Stimulated activated CD4-positive, alpha-beta T cell treated with anti-CD3 and anti-CD28 coated beads, Interleukin-2, amount 100 ng/mL, for 48 hours (primary cell): ENCODE data around the gene MEF2C.

ENCODE experiments used
- DNase-seq, 2 donors: peaks; one replicate each; pipeline ENCODE4 v3.0.0-alpha.2; 2020

MEF2C gene

DNA sequence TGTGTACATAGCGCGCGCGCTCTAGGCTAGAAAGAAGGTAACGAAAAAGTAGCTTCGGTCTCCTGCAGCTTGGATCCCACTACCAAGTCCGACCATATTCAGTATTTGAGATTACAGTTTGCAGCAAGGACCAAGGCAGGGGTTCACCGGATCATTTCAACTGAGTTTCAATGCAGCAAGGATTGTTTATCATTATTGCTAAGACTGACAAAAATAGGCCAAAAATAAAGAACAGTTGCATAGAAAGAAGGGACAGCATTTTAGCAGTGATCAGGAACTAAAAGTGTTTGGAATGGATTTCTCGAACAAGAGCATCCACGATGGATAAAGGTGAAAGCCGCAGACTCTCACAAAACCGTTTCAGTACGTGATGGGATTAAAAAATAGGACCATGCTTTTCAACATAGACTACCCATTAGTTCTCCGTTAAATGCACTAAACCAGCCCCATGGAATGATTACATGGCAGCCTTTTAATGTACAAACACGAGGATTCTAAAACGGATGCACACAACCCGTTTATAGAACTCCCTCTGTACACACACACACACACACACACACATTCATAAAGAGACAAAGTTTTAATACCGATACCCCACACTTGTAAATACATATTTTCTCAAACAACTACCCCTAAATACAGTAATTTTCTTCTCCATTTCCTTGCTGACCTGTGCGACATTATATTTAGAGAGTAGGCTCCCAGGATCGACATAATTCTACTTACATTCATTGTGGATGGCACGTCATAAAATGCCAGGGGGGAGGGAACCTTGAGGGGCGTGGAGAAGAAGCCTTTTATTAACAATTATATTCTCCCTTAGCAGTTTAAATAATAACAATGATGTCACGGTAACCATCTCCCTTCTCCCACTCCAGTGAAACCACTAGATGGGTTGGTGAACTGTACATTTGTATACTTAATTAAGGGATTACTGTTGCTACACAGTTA, 197.1 kb downstream of the MEF2C start:
- no peak for DNase-seq

DNA sequence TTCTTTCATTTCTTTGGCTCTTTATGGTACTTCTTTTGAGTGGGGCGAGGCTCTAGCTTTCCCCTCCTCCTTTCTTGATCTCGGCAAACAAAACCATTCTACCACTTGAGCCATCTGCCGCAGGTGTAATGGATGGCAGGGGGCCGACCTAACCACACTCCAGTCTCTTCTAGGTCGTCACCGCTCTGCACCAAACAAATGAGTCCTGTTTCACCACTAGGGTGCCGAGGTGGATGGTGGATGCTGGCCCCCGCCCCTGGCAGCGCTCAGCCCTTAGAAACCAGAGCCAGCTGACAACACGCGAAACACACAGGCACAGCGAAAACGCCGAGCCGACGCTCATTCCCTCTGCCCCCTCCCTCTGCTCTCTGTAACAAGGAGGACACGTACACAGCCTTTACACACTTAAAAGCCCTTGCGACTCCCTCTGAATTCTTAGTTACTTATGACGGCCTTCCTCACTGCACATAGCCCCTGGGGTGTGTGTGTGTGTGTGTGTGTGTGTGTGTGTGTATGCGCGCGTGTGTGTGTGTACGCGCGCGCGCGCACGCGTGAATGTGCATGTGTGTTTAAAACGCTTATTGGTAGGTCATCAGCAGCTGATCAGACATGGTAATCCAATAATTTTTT, 199.4 kb downstream of the MEF2C start:
- no peak for DNase-seq

DNA sequence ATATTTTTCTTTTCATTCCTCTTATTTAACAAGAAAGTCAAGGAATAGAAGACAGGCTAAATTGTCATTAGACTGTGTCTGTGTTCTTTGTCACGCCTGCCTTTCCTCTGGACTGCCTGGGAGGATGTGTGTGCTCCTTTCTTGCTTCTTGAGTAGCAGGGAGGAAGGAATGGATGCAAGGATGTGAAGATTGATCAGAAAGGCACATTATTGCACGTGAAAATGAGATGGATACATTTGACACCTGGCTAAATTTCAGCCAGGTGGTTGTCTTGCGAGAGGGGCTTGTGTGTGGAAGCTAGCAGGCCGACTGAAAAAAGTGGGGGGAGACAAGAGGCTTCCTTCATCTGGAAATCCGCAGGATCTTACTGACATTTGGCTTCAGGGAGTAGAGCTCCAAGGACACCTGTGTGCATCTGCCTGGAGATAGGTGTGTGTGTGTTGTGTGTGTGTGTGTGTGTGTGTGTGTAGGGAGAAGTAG, 200.1 kb downstream of the MEF2C start:
- no peak for DNase-seq

DNA sequence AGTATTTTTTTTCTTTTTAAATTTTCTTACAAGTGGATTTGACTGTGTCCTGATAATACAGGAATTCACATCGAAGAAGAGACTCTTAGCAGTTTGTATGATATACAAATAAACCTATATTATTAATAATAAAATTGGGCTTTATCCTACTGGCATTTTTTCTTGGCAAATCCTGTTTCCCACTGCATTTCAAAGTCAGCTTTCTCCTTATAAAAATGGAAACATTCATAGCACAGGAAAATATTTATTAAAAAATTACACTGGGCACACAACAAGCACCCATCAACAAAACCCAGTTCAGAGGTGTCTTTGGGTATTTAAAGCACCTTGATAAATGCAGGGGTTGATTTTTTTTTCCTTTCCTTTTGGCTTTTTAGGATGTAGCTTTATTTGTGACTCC, 200.9 kb downstream of the MEF2C start:
- no peak for DNase-seq

DNA sequence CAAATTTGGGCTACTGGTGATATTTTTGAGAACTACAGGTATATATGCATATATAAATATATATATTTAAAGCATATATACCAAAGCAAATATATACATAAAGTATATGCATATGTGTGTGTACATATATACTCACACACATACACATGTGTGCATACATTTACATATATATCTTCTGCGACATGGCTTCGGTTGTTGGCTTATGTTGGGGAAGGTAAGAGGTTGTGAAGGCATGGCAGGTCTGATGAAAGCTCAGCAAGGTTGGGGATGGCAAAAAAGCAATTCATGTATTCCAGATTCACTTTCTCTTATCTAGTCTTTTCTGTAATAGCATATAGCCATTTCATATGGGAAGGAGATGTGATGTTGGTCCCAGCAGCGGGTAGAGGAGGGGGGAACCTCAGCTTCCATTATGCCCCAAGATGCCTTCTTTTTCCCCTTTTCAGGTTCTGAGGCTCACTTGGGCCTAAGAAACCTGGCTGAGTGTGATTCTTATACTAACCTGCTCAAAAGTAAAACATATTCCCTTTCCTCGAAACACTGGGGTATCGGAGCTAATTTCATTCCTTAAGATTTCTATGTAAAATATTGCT, 201.7 kb downstream of the MEF2C start:
- DNase-seq = no peak

DNA sequence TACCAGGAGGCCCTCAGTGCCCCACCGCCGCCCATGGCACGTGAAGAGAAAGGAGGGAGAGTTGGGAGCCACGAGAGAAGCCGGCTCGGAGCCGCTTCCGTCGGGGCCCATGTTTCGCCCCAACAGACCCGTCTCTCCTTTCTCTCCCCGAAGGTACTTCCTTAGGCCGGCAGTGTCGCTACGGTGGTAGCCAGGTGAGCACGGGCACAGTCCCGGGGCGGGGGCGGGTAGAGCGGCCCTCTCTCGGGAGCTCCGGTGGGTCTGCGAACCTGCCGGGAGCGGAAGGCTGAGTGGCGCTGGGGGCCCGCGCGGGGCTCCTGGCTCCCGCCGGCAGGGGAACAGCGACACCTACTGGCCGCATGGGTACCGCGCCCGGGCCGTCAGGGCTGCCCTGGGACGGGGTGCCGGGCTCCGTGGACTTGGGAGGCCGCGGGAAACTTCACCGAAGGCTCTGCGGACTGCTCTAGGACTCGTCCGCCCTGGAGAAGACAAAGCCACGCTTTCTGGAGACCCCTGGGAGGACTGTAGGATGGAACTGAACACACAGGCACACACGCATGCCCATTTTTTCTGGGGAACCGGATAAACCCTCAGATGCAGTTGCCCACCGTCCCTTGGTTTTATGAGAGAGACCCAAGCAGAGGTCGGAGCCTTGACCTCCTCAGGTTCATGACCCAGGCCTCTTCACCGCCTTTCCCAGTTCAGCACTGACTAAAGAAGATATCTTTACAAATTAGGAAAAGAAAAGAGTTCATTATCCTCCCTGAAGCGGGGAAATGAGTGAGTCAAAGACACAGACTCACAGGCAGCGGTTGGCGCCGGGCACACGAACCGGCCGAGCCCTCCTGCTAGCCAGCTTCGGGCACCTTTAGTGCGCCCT, 202.5 kb downstream of the MEF2C start:
- DNase-seq = peak; percentile 78 to 88

DNA sequence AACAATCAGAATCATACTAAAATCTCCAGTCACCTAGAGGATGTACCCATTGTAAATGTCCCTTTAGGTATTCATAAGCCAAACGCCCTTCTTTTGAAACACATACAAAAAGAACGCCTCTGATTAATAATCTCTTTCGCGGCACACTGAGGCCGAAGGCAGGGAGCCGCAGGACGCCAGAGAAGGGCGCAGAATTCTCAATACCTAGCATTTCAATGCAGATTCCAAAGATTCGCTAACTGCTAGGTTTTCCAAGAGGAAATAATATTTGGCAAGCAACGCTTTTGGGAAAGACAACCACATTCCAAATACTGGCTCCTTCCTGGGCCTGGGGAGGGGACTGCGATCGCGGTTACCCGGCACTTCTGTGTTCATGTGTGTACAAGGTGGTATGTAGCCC, 203.3 kb downstream of the MEF2C start:
- no peak for DNase-seq

DNA sequence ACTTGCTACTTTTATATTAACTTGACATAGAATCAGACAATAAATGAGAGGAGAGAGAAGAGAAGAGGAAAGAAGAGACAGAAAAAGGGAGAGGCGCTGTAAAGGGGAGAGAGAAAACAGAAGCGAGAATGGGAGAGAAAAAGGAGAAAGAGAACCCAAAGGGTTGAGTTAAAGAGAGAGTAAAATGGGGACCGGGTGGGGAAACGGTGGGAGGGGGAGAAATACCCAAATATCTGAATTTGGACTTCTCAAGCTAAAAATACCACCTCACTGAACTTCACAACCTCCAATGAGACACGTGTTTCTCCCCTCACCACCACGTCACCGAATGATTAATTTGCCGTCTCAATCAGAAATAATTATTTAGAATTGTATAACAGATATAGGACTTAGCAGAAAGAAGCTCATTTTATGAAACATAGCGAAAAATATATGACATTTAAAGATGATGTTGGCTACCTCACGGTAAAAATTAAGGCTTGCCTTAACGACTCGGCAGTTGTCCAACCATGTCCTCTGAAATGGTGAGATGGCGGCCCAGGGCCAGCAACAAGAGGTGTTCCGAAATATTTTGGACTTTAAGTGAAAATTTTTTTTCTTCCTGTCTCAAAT, 204.1 kb downstream of the MEF2C start:
- DNase-seq = no peak

DNA sequence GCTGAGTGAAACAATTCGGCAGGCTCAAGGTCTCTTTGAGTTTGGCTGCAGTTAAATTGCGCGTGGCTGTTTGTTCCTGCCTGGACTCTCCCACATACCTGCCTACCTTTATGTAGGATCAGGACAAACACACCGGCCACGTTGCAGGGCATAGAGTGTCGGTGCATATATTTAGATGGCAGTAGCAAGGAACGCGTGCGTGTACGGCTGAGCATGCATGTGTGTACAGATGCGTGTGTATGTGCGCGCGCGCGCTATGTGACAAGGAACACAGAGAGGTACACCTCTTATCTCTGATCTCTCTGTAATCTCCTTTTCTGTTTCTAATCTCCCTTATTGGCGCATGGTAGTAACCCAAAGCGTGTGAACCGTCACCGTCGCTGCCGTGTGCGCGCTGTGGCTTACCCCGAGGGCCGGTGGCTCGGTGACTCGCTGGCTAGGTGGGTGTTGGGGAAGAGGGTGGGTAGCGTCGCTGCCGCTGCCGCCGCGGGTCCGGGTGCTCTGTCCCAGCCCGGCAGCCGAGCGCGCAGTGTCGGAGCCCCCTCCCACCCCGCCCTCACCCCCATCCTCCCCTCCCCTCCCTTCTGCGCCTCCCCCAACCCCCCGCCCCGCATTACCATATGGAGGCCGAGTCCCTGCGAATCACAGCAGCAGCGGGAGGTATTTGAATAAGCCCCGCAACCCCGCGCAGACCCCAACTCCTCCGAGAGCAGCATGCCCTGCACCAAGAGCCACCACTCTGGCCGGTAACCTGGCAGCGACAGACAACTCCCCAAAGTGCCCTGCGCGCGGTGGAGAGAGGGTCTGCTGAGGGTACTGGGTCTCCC, 204.8 kb downstream of the MEF2C start:
- DNase-seq = no peak

DNA sequence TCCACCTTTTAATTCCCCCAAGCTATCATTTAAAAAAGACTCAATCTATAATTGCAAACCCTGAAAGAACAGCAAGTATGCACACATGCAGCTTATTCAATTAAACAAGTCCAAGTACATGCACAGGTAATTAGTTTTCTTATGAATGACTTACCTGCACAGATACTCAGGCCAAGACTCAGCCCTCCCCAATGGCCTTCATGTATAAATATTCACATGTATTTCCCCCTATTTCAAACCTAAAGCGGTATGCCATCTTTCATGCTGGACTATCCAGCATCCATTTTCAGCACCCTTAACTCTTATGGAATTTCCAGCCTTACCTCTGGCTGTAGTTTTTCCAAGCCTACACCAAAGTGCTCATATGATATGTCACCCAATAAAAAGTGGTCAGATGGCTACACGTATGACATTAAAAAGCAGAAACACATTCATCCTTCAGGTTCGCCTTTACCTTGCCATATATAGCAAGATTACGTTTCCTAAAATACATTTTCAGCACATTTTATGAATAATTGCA, 205.5 kb downstream of the MEF2C start:
- DNase-seq = no peak

DNA sequence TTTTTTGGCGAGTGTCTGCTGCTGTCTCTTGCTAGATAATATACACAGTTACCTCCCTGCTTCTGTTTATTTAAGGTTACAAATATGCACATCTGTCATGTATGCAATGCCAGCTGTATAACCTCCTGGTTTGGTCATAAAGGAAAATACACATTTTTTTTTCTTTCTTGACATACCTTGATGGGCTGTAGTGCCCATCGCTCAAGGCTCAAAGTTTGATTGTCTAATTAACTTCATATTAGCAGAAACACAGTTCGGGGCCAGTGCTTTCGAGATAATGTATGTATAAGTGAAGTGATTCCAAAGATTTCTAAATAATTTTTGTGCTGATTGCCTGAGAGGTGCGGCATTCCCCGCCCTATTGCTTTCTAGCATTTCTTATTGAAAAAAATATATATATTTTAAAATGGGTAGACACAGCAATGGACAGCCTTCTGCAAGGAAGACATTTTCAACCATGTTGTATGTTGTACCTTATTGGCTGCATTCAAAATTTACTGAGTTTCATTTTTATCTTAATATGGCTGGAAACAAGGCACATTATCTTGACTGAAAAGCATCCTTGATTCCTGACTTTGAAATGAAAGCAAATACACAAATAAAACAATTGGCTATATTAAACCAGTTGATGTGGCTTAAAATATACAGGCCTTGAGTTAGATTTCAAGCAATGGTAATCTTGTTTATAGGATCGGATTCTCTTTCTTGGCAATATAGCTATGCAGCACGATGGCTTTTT, 206.2 kb downstream of the MEF2C start:
- no peak for DNase-seq

DNA sequence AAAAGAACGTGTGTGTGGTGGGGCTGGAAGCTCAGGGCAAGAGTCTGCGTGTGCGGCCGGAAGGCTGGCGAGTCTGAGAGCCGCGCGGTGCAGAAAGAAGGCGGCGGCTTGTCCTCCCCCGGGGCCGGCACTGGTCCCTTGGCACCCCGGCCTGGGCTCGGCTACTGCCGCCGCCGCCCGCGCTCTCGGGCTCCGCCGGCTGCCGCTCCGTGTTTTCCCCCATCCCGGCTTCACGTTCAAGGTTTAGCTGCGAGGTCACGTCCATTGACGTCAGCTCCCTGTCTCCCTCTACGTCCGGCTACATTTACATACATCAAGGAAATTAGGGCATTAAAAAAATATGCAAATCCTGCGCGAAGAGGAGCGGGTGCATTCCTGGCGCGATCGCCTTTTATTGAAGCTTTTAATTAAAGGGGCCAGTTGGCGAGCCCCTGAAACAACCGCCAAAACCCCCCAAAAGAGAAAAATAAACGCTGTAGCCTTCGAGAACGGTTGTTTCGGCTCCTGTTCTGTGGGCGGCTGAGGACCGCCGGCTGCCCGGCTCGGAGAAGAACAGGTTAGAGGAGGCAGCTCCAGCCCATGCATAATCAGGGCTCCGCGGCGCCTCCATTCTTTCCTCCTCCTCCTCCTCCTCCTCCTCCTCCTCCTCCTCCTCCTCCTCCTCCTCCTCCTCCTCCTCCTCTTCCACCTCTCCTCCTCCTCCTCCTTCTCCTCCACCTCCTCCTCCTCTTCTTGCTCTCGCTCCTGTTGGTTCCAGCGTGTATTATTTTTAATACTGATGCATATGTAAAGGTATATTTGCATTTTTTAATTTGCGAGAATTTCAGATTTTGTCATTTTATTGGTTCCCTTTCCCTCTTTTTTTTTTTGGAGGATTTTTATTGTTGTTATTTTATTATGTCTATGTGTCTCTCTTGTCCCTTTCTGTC, 207.0 kb downstream of the MEF2C start:
- no peak for DNase-seq

DNA sequence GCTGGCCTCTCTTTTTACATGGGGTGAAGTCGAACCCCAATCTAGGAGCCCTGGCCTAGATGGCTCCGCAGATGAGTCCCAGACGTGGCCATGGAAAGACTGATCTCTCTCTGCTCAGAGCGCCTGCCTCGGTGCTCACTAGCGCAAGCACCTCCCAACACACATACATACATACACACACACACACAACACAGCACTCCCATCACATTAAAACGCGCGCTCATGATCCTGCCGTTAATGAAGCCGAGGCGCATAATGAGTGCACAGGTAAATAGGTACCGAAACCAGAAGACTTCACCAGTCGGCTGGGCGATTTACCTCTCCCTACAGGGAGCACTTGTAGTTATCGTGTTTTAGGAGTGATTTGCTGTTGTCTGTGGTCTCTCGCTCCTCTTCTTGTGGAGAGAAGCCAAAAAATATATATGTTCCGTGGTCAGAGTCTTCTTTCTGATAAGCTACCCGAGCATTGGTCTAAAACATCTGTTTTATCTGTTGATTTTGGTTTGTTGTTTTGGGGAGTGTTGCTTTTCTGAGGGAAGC, 207.7 kb downstream of the MEF2C start:
- no peak for DNase-seq

DNA sequence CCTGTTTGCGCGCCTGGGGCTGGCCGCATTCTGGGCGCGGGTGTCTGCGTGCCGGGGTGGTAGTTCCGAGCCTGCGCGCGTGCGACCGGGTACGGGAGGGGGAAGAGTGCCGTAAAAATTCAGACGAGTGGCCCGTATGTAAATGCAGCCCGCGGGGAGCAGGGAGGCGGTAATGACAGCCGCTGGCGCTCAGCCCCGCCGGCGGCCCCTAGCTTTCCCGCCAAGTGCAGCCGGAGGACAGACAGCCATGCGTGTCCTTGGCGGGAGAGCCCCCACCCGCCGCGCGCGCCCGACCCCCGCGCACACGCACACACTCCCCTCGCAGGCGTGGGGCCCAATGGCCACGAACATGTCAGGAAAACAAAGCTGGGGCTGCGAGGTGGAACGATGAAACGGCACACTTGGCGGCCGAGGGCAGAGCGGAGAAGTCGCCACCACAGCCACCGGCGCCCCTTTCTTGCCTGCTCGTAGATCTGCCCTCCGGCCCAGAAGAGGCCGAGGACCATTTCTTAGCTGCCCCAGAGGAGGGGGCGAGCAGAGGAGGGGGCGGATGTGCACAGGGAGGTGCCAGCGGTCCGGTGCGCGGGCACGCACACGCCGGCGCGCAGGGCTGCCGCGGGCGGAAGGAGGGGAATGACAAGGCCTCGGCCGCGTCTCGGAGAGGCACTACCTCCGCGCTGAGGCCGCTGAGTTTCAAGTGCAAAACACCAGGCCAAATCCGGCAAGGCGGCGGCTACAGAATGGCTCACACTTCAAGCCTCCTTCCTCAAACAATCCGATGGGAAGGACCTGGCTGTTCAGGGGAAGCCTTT, 208.4 kb downstream of the MEF2C start:
- no peak for DNase-seq

DNA sequence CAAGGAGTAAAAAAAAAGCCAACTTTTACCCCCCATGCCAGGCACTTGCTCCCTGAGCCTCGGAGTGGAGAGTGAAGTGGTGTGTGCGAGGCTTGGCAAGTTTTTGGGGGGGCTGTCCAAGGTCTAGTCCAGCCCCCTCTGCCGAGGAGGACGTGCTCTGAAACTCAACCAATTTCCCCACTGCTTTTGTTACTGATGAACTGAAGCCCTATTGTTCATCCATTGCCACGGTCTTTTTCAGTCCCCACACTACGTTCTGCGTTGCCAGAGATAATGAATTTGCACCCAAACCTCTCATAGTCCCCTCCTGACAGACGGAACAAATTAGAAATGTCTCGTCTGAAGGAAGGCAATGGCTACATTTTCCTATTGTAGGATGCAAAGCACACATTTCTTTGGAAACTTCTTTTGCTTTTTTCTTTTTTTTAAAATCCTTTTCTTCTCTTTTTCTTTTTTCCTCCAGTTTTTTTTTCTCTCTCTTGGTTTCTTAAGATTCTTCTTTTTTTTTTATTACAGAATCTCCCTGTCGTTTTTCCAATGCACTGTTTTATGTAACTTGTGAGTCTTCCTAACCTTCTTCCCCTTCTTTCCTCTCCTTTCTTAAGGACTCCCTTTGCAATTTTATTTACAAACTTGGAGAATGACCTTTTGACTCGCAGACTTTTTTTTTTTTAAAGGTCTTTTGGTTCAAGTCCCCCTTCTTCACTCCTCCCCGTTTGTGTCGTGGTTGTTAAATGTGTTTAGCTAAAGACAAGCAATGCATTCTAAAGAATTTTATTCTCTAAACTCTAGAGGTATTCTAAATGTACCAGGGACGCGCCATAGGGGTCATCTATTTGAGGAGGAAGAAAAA, 209.5 kb downstream of the MEF2C start:
- DNase-seq = no peak

DNA sequence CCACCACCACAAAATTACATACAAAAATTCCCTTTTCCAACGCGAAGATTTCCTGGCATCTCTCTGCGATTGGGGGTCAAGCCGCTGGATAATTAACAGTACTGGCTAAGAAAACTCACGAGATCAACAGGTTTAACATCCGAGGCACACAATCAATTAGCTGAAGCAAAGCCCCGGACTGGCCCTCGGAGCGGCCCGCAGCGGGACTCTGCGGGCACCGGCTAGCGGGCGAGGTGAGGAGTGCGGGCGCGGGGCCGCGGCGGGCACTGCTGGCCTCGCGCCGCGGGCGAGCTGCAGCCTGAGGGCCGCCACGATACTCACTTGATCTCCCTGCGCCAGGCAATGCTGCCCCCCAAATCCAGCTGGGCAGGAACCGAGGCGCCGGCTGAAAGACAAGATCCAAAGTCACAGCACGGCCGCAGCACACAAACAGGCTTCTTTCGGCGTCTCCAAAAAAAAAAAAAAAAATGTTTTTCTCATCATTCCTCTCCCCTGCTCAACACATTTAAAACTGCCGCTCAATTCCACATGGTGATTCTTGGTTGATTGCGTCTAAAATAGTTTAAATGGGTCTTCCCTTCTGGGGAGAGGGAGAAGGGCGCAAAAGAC, 210.2 kb downstream of the MEF2C start:
- no peak for DNase-seq
